Activated T-cell treated with anti-CD3 and anti-CD28 coated beads, Interleukin-2, amount 50 U/mL, for 1 hour (primary cell): ENCODE data around the gene KIAA1217.

Source experiments
- DNase-seq: peaks from one replicate; pipeline ENCODE4 v3.0.0-alpha.2; 2020

The KIAA1217 gene

GRCh38 chr10:24209946-24210491, 1.1 kb downstream of the KIAA1217 start:
- no peak for DNase-seq

DNA sequence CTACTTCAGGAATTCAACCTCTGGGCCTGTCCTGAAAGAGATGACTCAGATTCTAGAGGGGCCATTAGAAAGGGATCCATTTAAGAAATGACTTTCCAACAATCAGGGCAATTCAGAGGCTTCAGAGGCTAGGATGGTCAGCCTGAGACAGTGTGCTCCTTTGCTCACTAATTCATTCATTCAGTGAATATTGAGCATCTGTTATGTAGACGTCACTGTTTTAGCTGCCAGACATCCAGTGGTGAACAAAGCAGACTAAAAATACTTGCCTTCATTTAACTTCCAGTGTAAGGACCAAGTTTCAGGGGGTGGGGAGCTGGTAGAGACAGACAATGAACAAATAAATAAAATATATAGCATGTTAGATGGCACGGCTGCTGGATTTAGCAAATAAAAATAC, 1.6 kb downstream of the KIAA1217 start:
- no peak for DNase-seq

DNA sequence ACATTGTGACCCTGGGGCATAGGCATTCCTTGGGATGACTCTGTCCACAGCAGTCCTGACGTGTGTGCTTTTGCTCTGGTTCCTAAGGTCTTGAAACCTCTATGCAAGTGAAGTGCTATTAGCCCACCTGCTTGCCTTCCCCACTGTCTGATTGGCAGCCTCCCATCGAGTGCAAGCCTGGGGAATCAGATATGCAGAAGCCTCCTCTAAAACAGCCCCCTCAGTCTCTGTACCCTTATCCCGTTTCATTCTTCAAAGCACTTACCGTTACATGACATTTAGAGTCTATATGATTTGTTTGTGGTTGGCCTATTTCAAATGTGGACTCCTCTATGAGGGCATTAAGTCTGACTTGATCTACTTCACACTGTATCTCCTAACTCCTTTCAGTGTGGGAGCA, 4.3 kb downstream of the KIAA1217 start:
- no peak for DNase-seq

GRCh38 chr10:24213881-24214280, 4.9 kb downstream of the KIAA1217 start:
- no peak for DNase-seq

DNA sequence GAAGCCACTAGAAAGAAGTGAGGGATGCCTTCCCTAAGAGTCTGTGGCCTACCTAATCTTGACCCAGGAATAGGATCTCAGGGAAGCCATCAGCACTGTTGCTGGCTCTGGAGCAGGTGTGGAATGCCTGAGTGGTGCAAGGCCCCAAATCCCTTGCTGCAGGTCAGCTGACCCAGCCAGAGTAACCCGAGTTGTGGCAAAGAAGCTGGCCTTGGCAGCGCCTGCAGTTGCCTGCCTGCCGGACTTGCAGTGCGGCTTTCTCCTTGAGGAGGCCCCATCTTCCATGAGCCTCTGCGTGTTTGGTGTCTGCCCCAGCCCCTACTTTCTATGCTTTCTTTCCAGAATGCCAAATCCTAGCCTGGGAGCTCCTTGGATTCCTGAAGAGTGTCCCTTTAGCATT, 5.8 kb downstream of the KIAA1217 start:
- DNase-seq: no peak

GRCh38 chr10:24215196-24215595, 6.3 kb downstream of the KIAA1217 start:
- no peak for DNase-seq

- DNase-seq: no peak
Measured at GRCh38 chr10:24215603-24216002, 6.7 kb downstream of the KIAA1217 start.

GRCh38 chr10:24219963-24220362, 11.0 kb downstream of the KIAA1217 start:
- DNase-seq: no peak

- no peak for DNase-seq
Measured at GRCh38 chr10:24223341-24223740, 14.4 kb downstream of the KIAA1217 start.

DNA sequence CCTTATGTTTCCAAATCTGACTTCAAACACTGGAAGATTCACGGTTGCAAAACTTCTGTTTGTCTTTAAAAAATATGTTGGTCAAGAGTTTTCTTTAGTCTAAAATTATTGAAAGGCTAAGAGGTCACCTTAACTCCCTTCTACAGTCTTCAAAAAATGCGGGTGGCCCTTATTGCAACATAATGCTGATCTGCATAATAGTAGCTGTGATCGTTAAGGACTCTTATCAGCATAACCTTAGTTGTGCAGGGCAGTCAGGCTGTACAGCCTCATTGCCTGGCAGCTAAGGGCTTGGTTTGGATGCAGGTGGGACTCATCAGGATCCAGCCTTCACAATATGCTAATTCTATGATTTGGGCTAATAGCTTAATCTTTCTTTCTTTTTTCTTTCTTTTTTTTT, 15.0 kb downstream of the KIAA1217 start:
- no peak for DNase-seq

- DNase-seq: no peak
Measured at GRCh38 chr10:24228642-24229041, 19.7 kb downstream of the KIAA1217 start.

- DNase-seq: no peak
Measured at GRCh38 chr10:24229909-24230308, 21.0 kb downstream of the KIAA1217 start.

- no peak for DNase-seq
Measured at GRCh38 chr10:24231200-24231599, 22.3 kb downstream of the KIAA1217 start.

- no peak for DNase-seq
Measured at GRCh38 chr10:24234784-24235183, 25.8 kb downstream of the KIAA1217 start.

GRCh38 chr10:24235471-24235870, 26.5 kb downstream of the KIAA1217 start:
- no peak for DNase-seq

DNA sequence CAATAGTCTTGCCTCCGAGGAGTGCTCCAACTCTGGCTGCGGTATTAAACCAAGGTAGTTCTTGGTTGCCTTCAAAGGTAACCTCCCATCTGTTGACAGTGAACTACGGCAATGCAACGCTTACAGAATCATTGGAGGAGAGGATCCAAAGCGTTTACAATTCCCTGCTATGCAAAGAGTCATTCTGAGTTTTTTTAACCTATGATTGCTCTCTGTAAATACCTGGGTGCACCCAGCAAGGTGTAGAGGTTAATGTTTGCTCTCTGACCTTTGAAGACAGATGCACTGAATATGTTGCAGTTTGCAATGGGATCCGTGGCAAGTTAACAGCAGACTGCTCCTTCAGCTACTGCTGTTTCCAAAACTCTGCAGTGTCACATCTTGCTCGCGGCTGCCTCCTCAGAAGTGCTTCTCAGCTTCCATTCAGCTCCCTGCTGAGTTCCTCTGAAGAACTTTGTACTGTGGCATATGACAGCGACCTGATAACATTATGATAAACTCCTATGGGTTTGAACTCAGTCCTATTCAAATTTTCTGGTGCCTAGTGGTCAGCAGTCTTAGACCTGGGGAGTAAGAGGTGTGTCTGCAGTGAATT, 29.0 kb downstream of the KIAA1217 start:
- no peak for DNase-seq

- no peak for DNase-seq
Measured at GRCh38 chr10:24238519-24239247, 29.7 kb downstream of the KIAA1217 start.

DNA sequence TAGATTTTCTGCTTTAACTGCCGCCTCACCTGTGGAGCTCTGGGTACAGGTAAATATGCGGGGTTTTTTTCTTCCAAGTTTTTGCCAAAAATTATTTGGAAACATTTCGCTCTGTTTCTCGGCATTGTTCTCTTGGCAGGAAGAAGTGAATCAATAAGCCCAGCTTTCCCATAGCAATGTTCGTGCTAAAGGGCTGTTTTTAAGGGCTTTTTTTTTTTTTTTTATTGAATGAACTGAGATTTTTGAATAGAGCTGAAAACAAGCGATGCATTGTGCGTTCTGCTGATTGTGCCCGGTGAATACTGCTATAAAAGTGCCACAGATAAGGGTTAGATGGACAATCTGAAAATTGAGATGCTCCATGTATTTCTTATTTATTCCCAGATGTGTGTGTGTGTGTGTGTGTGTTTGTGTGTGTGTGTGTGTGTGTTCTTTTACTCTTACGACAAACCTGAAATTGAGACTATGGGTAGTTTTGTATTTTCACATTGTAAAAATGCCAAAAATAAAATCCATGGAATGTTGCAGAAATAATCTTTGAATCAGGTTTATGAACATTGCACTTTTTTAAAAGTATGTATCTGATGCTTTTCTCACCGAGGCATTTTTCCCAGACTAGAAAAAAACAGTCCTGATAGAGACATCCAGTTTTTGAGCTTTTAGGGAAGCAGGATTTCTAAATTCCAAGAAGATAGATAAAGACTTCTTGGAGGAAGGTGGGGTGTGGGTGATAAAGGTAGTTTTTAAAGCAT, 30.5 kb downstream of the KIAA1217 start:
- DNase-seq: no peak

GRCh38 chr10:24240041-24240751, 31.3 kb downstream of the KIAA1217 start:
- DNase-seq: no peak

DNA sequence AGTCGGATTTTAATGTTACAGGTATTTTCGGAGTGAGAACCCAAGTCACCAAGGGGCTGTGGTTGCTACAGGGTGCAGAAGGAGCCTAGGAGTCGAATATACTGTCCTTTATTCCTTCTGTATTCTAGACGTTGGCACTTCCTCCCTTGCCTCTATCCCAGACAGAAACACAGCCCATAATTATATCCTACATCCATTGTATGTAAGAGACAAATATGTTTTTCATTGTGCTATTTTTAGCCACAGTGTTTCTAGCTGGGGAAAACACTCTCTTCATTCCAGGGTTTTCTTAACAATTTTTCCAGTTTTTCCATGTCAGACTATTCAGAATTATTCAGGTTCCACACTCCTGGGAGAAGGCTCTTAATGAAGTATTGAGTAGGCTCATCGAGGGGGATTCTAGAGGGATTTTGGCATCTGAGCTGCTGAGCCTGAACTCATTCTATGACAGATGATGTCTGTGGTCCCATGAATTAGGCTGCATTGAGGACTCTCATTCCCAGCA, 32.6 kb downstream of the KIAA1217 start:
- no peak for DNase-seq

- DNase-seq: no peak
Measured at GRCh38 chr10:24242562-24242961, 33.6 kb downstream of the KIAA1217 start.

- no peak for DNase-seq
Measured at GRCh38 chr10:24246365-24246764, 37.4 kb downstream of the KIAA1217 start.

DNA sequence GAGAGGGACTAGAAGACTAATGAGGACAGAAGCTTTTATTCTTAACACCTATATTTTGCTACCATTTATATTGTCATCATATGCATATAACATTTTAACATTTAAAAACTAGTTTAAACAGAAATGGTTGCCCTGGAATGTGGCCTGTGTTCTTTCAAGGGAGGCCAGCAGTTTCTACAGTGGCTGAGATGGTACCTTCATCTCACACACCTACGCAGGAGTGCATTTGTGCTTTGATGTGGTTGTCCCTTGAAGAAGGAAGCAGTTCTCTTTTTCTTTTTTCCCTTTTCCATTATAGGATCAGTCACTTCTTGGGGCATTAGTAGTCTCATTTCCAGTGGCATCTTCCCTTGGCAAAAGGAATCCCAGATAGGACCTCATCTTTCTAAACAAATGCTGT, 38.9 kb downstream of the KIAA1217 start:
- no peak for DNase-seq
